BE2C (cell line): ENCODE data around the gene VPS33A.
A peak's percentile ranks its signal among the peaks of the same experiment; 100 is the strongest.

Experiments used
- DNase-seq: peaks from one replicate; pipeline ENCODE4 v3.0.0-alpha.2; 2020
- H3K27me3 ChIP-seq: fragments of 250-450 bp; sonication (Bioruptor Pico); 2 replicates; pipeline ENCODE4 v1.5.1; 2020; ENCODE audit warnings: mild to moderate bottlenecking
- H3K36me3 ChIP-seq: fragments of 250-450 bp; sonication (Bioruptor Pico); 2 replicates; pipeline ENCODE4 v1.5.1; 2020; ENCODE audit warnings: mild to moderate bottlenecking
- H3K4me1 ChIP-seq: fragments of 250-450 bp; sonication (Bioruptor Pico); 2 replicates; pipeline ENCODE4 v1.5.1; 2020
- H3K4me3 ChIP-seq: 2 replicates; pipeline ENCODE4 v1.5.1; 2011; ENCODE audit warnings: low read depth, low read length
- H3K9me3 ChIP-seq: fragments of 250-450 bp; sonication (Bioruptor Pico); 2 replicates; pipeline ENCODE4 v1.5.1; 2020
- CTCF ChIP-seq: IDR thresholded peaks from 2 replicates; pipeline ENCODE4 v1.5.1; 2012; ENCODE audit warnings: mild to moderate bottlenecking, low read depth, low read length

VPS33A gene

GRCh38 chr12:122200541-122201175 lies 65.6 kb downstream of the VPS33A start:
- peak; percentile 61 for DNase-seq

GRCh38 chr12:122199484-122200355 lies 66.6 kb downstream of the VPS33A start:
- no peak for TF ChIP-seq CTCF
- H3K4me1 ChIP-seq = peaks cover 14% of the 10 kb centered on the region
- H3K9me3 ChIP-seq = no peaks in the 10 kb centered on the region
- H3K4me3 ChIP-seq = no peak overlapping the region
- peaks cover 12% of the 10 kb centered on the region for H3K27me3 ChIP-seq
- no peak for DNase-seq
- no peaks in the 10 kb centered on the region for H3K36me3 ChIP-seq

More at GRCh38 chr12:122200541-122201175, 65.6 kb downstream of the VPS33A start:
- no peaks in the 10 kb centered on the region for H3K9me3 ChIP-seq
- no peak; the same call in 1 of the 2 replicates for TF ChIP-seq CTCF
- H3K4me1 ChIP-seq = peaks cover 14% of the 10 kb centered on the region
- peaks cover 19% of the 10 kb centered on the region for H3K27me3 ChIP-seq
- H3K36me3 ChIP-seq = no peaks in the 10 kb centered on the region
- no peak overlapping the region for H3K4me3 ChIP-seq

- Histone ChIP-seq H3K9me3 (no peaks in the 10 kb centered on the region), H3K36me3 (no peaks in the 10 kb centered on the region), H3K27me3 (no peaks in the 10 kb centered on the region), H3K4me3 (no peak overlapping the region), H3K4me1 (peaks cover 10% of the 10 kb centered on the region)
- TF ChIP-seq CTCF = no peak
- no peak for DNase-seq
Measured at GRCh38 chr12:122197612-122197966, 68.7 kb downstream of the VPS33A start.

GRCh38 chr12:122195405-122195804 lies 70.9 kb downstream of the VPS33A start:
- Histone ChIP-seq H3K9me3 (no peaks in the 10 kb centered on the region), H3K27me3 (no peaks in the 10 kb centered on the region), H3K4me3 (no peak overlapping the region), H3K4me1 (no peaks in the 10 kb centered on the region; the same call in 1 of the 2 replicates), H3K36me3 (no peaks in the 10 kb centered on the region)
- TF ChIP-seq CTCF = no peak
- no peak for DNase-seq

GRCh38 chr12:122194804-122195203 lies 71.5 kb downstream of the VPS33A start:
- H3K27me3 ChIP-seq = no peaks in the 10 kb centered on the region
- no peaks in the 10 kb centered on the region for H3K9me3 ChIP-seq
- TF ChIP-seq CTCF = no peak
- no peaks in the 10 kb centered on the region for H3K36me3 ChIP-seq
- DNase-seq = no peak
- no peak overlapping the region for H3K4me3 ChIP-seq
- H3K4me1 ChIP-seq = no peaks in the 10 kb centered on the region; the same call in 1 of the 2 replicates

GRCh38 chr12:122192441-122192840 lies 73.9 kb downstream of the VPS33A start:
- Histone ChIP-seq H3K9me3 (no peaks in the 10 kb centered on the region), H3K4me1 (no peaks in the 10 kb centered on the region; the same call in 1 of the 2 replicates), H3K27me3 (no peaks in the 10 kb centered on the region), H3K4me3 (no peak overlapping the region), H3K36me3 (no peaks in the 10 kb centered on the region)
- no peak for DNase-seq
- no peak for TF ChIP-seq CTCF
